ENCODE measurements around the gene SUN2.

Gene SUN2

GRCh38 chr22:38741576-38741975 lies 14.2 kb downstream of the SUN2 start:
- Histone ChIP-seq H3K4me3 (ENCODE audit: low read depth, low read length) (no peak overlapping the region), H3K27ac (ENCODE audit: extremely low read depth, low read depth, low read length) (no peak overlapping the region), H3K9me3 (ENCODE audit: control insufficient read depth, insufficient read depth, low read depth, low read length) (no peaks in the 10 kb centered on the region), H3K4me1 (ENCODE audit: control insufficient read depth, insufficient read depth, low read length) (no peaks in the 10 kb centered on the region), H3K36me3 (ENCODE audit: control insufficient read depth in 2 of 2, insufficient read depth in 1 of 2, low read length in 2 of 2) (peaks cover 67 to 100% of the 10 kb centered on the region in 2 experiments)
- CTCF ChIA-PET: interaction anchor here (0.7 to 1.6 kb wide), 4 partner anchors 9 to 25 kb away, joined by 3 to 6 read pairs (median 6); no protein-coding TSS in a partner anchor
- TF ChIP-seq ZBTB44 (tag by site-specific recombination; IDR thresholded peaks at IDR 0.05): no peak
- TF ChIP-seq TCF7L2 (IDR thresholded peaks at IDR 0.05; ENCODE audit: borderline replicate concordance, low read depth, low read length): no peak
- no peak for TF ChIP-seq ZFP3 (tag by site-specific recombination; IDR thresholded peaks at IDR 0.05; ENCODE audit: low read depth)
- TF ChIP-seq GFI1B (tag by site-specific recombination; IDR thresholded peaks at IDR 0.05): no peak
- POLR2A ChIA-PET: interaction anchor here (1.4 kb wide), 1 partner anchor 8 kb away, joined by 4 read pairs; no protein-coding TSS in a partner anchor

- Histone ChIP-seq H3K4me3 (ENCODE audit: low read depth, low read length) (no peak overlapping the region), H3K27ac (ENCODE audit: extremely low read depth, low read depth, low read length) (no peak overlapping the region), H3K36me3 (ENCODE audit: control insufficient read depth in 2 of 2, insufficient read depth in 1 of 2, low read length in 2 of 2) (peaks cover 64 to 100% of the 10 kb centered on the region in 2 experiments), H3K4me1 (ENCODE audit: control insufficient read depth, insufficient read depth, low read length) (no peaks in the 10 kb centered on the region), H3K9me3 (ENCODE audit: control insufficient read depth, insufficient read depth, low read depth, low read length) (no peaks in the 10 kb centered on the region)
- ChIA-PET CTCF (interaction anchor here (0.7 to 1.6 kb wide), 3 partner anchors 9 to 23 kb away, joined by 5 to 6 read pairs (median 6); no protein-coding TSS in a partner anchor), POLR2A (interaction anchor here (0.9 to 1.5 kb wide), 2 partner anchors 13 to 36 kb away, joined by 5 to 6 read pairs; partner anchors contain the start of gene GTPBP1)
- TF ChIP-seq ZNF521 (tag by site-specific recombination; IDR thresholded peaks at IDR 0.05) (no peak), ZBTB48 (tag by site-specific recombination; IDR thresholded peaks at IDR 0.05) (0 out of 2 replicates have a peak, but pooled peaks have one; percentile 16)
These were observed 14.6 kb downstream of the SUN2 start for GRCh38 chr22:38741166-38741565.

GRCh38 chr22:38740754-38741153 lies 15.0 kb downstream of the SUN2 start:
- Histone ChIP-seq H3K36me3 (ENCODE audit: control insufficient read depth in 2 of 2, insufficient read depth in 1 of 2, low read length in 2 of 2) (peaks cover 62 to 100% of the 10 kb centered on the region in 2 experiments), H3K27ac (ENCODE audit: extremely low read depth, low read depth, low read length) (no peak overlapping the region), H3K9me3 (ENCODE audit: control insufficient read depth, insufficient read depth, low read depth, low read length) (no peaks in the 10 kb centered on the region), H3K4me1 (ENCODE audit: control insufficient read depth, insufficient read depth, low read length) (no peaks in the 10 kb centered on the region), H3K4me3 (ENCODE audit: low read depth, low read length) (no peak overlapping the region)
- TF ChIP-seq ZNF184 (tag by site-specific recombination; IDR thresholded peaks at IDR 0.05) (no peak), SALL2 (tag by site-specific recombination; IDR thresholded peaks at IDR 0.05; ENCODE audit: borderline replicate concordance) (no peak), PRDM6 (tag by site-specific recombination; IDR thresholded peaks at IDR 0.05) (no peak), ZNF404 (tag by site-specific recombination; IDR thresholded peaks at IDR 0.05) (no peak), ZNF16 (tag by site-specific recombination; IDR thresholded peaks at IDR 0.05; ENCODE audit: low read depth) (no peak)
- POLR2A ChIA-PET: interaction anchor here (0.9 to 1.5 kb wide), 2 partner anchors 14 to 35 kb away, joined by 5 to 6 read pairs; partner anchors contain the start of gene GTPBP1
- CTCF ChIA-PET: interaction anchor here (1.3 to 1.6 kb wide), 3 partner anchors 16 to 28 kb away, joined by 4 to 6 read pairs (median 4); no protein-coding TSS in a partner anchor

GRCh38 chr22:38740116-38740723 lies 15.6 kb downstream of the SUN2 start:
- no peak overlapping the region for H3K27ac ChIP-seq (ENCODE audit: extremely low read depth, low read depth, low read length)
- H3K4me1 ChIP-seq (ENCODE audit: control insufficient read depth, insufficient read depth, low read length): no peaks in the 10 kb centered on the region
- no peaks in the 10 kb centered on the region for H3K9me3 ChIP-seq (ENCODE audit: control insufficient read depth, insufficient read depth, low read depth, low read length)
- no peak overlapping the region for H3K4me3 ChIP-seq (ENCODE audit: low read depth, low read length)
- peaks cover 58 to 100% of the 10 kb centered on the region in 2 experiments for H3K36me3 ChIP-seq (ENCODE audit: control insufficient read depth in 2 of 2, insufficient read depth in 1 of 2, low read length in 2 of 2)
- TF ChIP-seq AEBP2 (tag by site-specific recombination; IDR thresholded peaks at IDR 0.05; ENCODE audit: borderline replicate concordance): no peak
- no peak for TF ChIP-seq ZNF776 (tag by site-specific recombination; IDR thresholded peaks at IDR 0.05; ENCODE audit: borderline replicate concordance)
- no peak for TF ChIP-seq ZFP3 (tag by site-specific recombination; IDR thresholded peaks at IDR 0.05; ENCODE audit: low read depth)
- TF ChIP-seq GLIS1 (tag by site-specific recombination; IDR thresholded peaks at IDR 0.05): peak; percentile 51
- no peak for TF ChIP-seq ZNF514 (tag by site-specific recombination; IDR thresholded peaks at IDR 0.05)
- ChIA-PET CTCF (interaction anchor here (0.6 to 1.6 kb wide), 6 partner anchors 10 to 254 kb away, joined by 3 to 6 read pairs (median 4); no protein-coding TSS in a partner anchor), POLR2A (interaction anchor here (0.9 to 1.5 kb wide), 2 partner anchors 14 to 35 kb away, joined by 5 to 6 read pairs; partner anchors contain the start of gene GTPBP1)

All from HEK293 (cell line).